ENCODE results near the gene PRKAR2B.
"Not testable (repeated sequence)": the region's sequence is repeated elsewhere in the genome, so short reads cannot be mapped to it uniquely, and the experiment has no call there.

PRKAR2B gene

GRCh38 chr7:107049480-107049879 lies 5.0 kb downstream of the PRKAR2B start:
- DNase-seq, result no peak

- no peak for DNase-seq
Measured at GRCh38 chr7:107049971-107050532, 5.5 kb downstream of the PRKAR2B start.

DNA sequence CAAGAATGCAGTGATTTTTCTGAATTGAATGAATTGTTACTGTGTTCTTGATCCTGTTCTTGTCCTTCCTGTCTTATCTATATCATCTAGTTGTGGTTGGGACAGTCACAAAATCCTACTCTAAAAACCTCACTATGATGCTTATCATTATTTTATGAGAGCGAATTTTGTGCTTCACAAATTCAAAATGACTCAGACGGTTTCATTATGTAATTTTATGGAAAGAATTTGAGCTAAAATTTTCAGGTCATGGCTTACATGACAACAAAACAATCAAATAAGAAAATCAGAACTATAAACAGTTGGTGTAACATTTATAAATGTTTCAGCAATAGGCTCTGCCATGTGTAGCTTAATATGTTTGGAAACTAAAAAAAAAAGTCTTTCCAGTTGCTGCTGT lies 6.9 kb downstream of the PRKAR2B start:
- no peak for DNase-seq

GRCh38 chr7:107054965-107055364 lies 10.5 kb downstream of the PRKAR2B start:
- DNase-seq, result not testable (repeated sequence)

DNA sequence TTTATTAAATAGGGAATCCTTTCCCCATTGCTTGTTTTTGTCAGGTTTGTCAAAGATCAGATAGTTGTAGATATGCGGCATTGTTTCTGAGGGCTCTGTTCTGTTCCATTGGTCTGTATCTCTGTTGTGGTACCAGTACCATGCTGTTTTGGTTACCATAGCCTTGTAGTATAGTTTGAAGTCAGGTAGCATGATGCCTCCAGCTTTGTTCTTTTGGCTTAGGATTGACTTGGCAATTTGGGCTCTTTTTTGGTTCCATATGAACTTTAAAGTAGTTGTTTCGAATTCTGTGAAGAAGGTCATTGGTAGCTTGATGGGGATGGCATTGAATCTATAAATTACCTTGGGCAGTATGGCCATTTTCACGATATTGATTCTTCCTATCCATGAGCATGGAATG lies 11.6 kb downstream of the PRKAR2B start:
- not testable (repeated sequence) for DNase-seq

GRCh38 chr7:107056728-107057473 lies 12.4 kb downstream of the PRKAR2B start:
- DNase-seq, result no peak

- DNase-seq, result no peak
Measured at GRCh38 chr7:107057474-107057833, 12.9 kb downstream of the PRKAR2B start.

- no peak for DNase-seq
Measured at GRCh38 chr7:107059468-107059867, 15.0 kb downstream of the PRKAR2B start.

- DNase-seq, result no peak
Measured at GRCh38 chr7:107063245-107064120, 19.0 kb downstream of the PRKAR2B start.

GRCh38 chr7:107064255-107064654 lies 19.8 kb downstream of the PRKAR2B start:
- no peak for DNase-seq

DNA sequence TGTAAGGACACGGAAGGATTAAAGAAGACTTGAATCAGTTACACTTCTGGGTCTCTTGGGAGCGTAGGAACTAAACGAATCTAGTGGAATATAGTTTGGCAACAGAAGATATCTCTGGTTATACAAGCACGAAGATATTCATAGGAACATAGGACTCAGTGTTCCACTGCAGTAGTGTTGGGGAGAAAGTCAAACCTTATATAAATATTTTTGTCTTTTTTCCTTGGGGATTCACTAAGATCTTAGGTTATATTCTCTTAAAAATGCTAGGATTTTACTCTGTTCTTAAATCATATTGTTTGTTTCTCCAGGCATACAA lies 21.4 kb downstream of the PRKAR2B start:
- no peak for DNase-seq

DNA sequence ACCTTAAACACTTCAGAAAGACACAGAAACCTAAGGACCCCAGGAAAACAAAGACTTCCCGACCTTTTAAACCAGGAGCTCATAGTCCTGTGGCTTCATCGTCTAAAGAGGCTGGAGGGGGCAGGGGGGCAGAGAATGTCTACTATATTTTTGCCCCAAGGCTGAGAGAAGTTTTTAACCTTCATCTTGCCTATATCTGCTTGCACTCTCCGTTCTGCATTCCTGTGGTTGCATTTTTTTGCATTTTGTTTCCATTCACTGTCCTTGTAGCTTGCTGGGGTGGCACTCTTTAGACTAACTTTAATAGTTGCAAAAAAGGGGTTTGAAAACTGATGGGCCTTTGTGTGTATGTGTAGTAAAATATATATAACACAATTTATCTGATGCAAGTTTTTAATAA lies 23.7 kb downstream of the PRKAR2B start:
- no peak for DNase-seq

- DNase-seq, result no peak
Measured at GRCh38 chr7:107069457-107069856, 25.0 kb downstream of the PRKAR2B start.

GRCh38 chr7:107070710-107071109 lies 26.2 kb downstream of the PRKAR2B start:
- no peak for DNase-seq

- no peak for DNase-seq
Measured at GRCh38 chr7:107071129-107071528, 26.6 kb downstream of the PRKAR2B start.

GRCh38 chr7:107072133-107072532 lies 27.6 kb downstream of the PRKAR2B start:
- no peak for DNase-seq

GRCh38 chr7:107075863-107076574 lies 31.5 kb downstream of the PRKAR2B start:
- DNase-seq, result no peak

GRCh38 chr7:107076781-107077698 lies 32.5 kb downstream of the PRKAR2B start:
- no peak for DNase-seq

- no peak for DNase-seq
Measured at GRCh38 chr7:107077699-107078516, 33.4 kb downstream of the PRKAR2B start.

GRCh38 chr7:107078517-107078966 lies 34.0 kb downstream of the PRKAR2B start:
- DNase-seq, result no peak
